DMS114 treated with DMSO at 0.1 percent for 48 hours (cell line): Measurements from ENCODE around the gene TRPM2.

Source experiments
- DNase-seq: peaks from one replicate; lab custom pipeline; 2025; ENCODE audit not compliant: unreplicated experiment; lab: John Stamatoyannopoulos, UW

TRPM2 gene

GRCh38 chr21:44477131-44477530 lies 123.7 kb downstream of the TRPM2 start:
- DNase-seq: no peak

DNA sequence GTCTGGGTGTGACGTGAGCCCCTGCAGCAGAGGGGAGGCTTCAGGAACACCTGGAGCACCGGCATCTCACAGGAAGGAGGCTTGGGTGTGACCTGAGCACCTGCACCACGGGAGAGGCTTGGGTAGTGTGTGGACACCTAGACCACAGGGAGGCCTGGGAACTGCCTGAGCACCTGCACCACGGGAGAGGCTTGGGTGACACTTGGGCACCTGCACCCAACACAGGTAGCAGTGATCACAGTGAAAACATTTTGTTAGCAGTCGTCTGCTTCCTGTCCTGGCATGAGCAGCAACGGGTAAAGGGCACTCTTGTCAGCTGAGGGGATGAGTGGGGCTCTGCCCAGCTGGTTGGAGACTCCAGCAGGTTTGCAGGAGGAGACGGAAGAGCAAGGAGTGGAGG lies 124.3 kb downstream of the TRPM2 start:
- DNase-seq: no peak

GRCh38 chr21:44478124-44478800 lies 124.8 kb downstream of the TRPM2 start:
- DNase-seq: no peak

GRCh38 chr21:44478801-44479167 lies 125.4 kb downstream of the TRPM2 start:
- DNase-seq: no peak

GRCh38 chr21:44479556-44480199 lies 126.3 kb downstream of the TRPM2 start:
- peak; percentile 17 for DNase-seq

- DNase-seq: no peak
Measured at GRCh38 chr21:44480200-44481053, 127.0 kb downstream of the TRPM2 start.

- no peak for DNase-seq
Measured at GRCh38 chr21:44482581-44483287, 129.3 kb downstream of the TRPM2 start.

DNA sequence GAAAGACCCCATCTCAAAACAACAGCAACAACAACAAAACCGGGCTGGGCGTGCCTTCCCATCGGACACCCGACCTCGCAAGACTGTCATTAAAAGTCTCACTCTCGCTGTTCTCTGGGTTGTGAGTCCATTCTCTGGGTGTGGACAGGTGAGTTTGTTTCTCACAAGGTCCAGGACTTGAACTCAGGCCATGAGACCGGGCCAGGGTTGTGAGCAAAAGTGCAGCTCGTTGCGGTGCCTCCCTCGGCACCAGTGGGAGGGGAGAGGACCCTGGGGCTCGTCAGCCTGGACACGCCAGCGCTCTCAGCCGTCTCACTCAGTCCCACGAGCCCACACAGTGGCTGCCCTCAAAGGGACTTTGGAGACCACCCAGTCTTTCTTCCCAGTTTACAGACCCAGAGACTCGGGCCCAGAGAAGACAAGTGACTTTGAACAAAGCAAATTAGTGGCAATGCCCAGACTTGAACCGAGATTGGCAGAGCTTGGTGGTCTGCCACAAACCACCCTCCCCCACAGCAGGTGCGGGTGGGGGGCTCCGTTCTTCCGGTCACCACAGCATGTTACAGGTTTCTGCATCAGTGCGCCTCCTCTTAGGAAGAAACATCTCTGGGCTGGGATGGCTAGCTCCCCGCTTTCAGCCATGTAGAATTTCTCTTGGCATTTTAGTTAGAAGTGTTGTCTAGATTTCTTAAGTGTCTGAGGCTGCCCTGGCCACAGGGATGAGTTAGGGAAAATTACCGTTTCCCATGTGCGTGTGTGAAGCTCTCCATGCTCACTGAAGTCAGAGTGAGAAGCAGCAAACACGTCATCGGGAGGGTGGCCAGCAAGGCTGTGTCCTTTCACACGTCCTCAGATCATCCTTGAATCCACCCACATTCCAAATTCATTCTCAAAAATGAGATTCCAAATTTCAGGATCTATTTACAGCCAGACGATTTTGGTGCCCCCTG lies 130.1 kb downstream of the TRPM2 start:
- no peak for DNase-seq

- DNase-seq: peak; percentile 13
Measured at GRCh38 chr21:44484498-44485253, 131.3 kb downstream of the TRPM2 start.

- peak; percentile 71 for DNase-seq
Measured at GRCh38 chr21:44485254-44485793, 131.9 kb downstream of the TRPM2 start.

DNA sequence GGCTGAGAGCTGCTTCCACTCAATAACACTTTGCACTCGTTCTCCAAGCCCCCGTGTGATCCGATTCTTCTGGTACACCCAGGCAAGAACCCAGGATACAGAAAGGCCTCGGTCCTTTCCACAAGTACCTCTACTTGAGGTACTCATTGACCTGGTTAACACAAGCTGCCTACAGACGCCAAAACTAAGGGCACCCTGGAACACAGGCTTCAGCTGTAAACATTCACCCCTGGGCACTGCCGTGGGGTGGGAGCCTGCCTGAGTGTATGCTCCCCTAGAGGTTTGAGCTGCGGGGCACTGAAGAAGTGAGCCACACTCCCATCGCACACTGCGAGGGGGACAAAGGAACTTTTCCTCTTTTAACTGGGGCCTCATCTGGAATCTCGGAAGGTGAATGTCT lies 132.4 kb downstream of the TRPM2 start:
- no peak for DNase-seq

GRCh38 chr21:44486302-44486701 lies 132.9 kb downstream of the TRPM2 start:
- no peak for DNase-seq

GRCh38 chr21:44487831-44488230 lies 134.4 kb downstream of the TRPM2 start:
- no peak for DNase-seq

GRCh38 chr21:44489962-44490361 lies 136.5 kb downstream of the TRPM2 start:
- DNase-seq: no peak

GRCh38 chr21:44490405-44490804 lies 137.0 kb downstream of the TRPM2 start:
- no peak for DNase-seq

GRCh38 chr21:44490816-44491215 lies 137.4 kb downstream of the TRPM2 start:
- no peak for DNase-seq
